HFFc6 (cell line): ENCODE data around the gene INPP4A. TPM values are rescaled to one million over a fixed set of nuclear protein-coding genes. Genes with fewer than 3 reads are reported as not detected.
A peak's percentile ranks its signal among the peaks of the same experiment; 100 is the strongest.

ENCODE experiments used
- DNase-seq: peaks from one replicate; pipeline ENCODE4 v3.0.0-alpha.2; 2018
- H3K27ac Mint-ChIP-seq: 2 replicates; pipeline ENCODE4 v1.8.0; 2020; ENCODE audit warnings: mild to moderate bottlenecking, mixed read lengths
- H3K27me3 Mint-ChIP-seq: 2 replicates; pipeline ENCODE4 v1.8.0; 2021; ENCODE audit warnings: mild to moderate bottlenecking, moderate library complexity, mixed read lengths; ENCODE audit not compliant: insufficient read depth
- H3K36me3 Mint-ChIP-seq: 2 replicates; pipeline ENCODE4 v1.8.0; 2021; ENCODE audit warnings: low read depth, mixed read lengths
- H3K4me1 Mint-ChIP-seq: 2 replicates; pipeline ENCODE4 v1.8.0; 2020; ENCODE audit warnings: low read depth, mixed read lengths
- H3K4me3 Mint-ChIP-seq: 2 replicates; pipeline ENCODE4 v1.8.0; 2020; ENCODE audit warnings: mild to moderate bottlenecking, moderate library complexity, mixed read lengths
- H3K9me3 Mint-ChIP-seq: 2 replicates; pipeline ENCODE4 v1.8.0; 2020; ENCODE audit warnings: mild to moderate bottlenecking, mixed read lengths
- CTCF ChIP-seq: fragments of 200-600 bp; sonication (generic); IDR thresholded peaks from 2 replicates; pipeline ENCODE4 v1.5.0; 2021; ENCODE audit warnings: antibody characterized with exemption, mild to moderate bottlenecking
- total RNA-seq, 6 experiments: library from RNA; stranded (reverse); fragmentation: NEBNext Ultra II Directional; extraction: Animal tissue kit (Norgen Biotek cat#: 25700); gene quantifications; 2 replicates in 1 of 6; 3 replicates in 5 of 6; pipeline ENCODE4 v1.2.3, GENCODE V29; 2021

INPP4A gene
- total RNA-seq, 6 experiments from 2014 or later, result 15.8 to 19.4 (median 18.2) TPM

- H3K4me1 Mint-ChIP-seq, result peaks cover 48% of the 10 kb centered on the region
- H3K4me3 Mint-ChIP-seq, result peak within 1 kb of the TSS; percentile 93
- no peaks in the 10 kb centered on the region for H3K27me3 Mint-ChIP-seq
- H3K9me3 Mint-ChIP-seq, result no peaks in the 10 kb centered on the region
- peak; percentile 39 for TF ChIP-seq CTCF
- H3K36me3 Mint-ChIP-seq, result peaks cover 36% of the 10 kb centered on the region
- peak; percentile 86 for DNase-seq
- H3K27ac Mint-ChIP-seq, result peak within 1 kb of the TSS; percentile 98
Measured at GRCh38 chr2:98608116-98608961, 163.7 kb downstream of the INPP4A start, which contains the start of the genes COA5 and UNC50. TSS of gene COA5 (minus strand) at chr2:98608512. CDS start at chr2:98608405, 107 bp downstream. TSS of gene UNC50 (plus strand) at chr2:98608589. CDS start at chr2:98609760, 1,171 bp downstream.

- no peak for TF ChIP-seq CTCF
- Mint-ChIP-seq H3K27ac (peak overlapping the region; percentile 98), H3K9me3 (no peaks in the 10 kb centered on the region), H3K4me1 (peaks cover 48% of the 10 kb centered on the region), H3K4me3 (peak overlapping the region; percentile 93), H3K36me3 (peaks cover 42% of the 10 kb centered on the region), H3K27me3 (no peaks in the 10 kb centered on the region)
- DNase-seq, result peak; percentile 49
Measured at GRCh38 chr2:98608962-98609604, 164.4 kb downstream of the INPP4A start.

- Mint-ChIP-seq H3K4me1 (peaks cover 23% of the 10 kb centered on the region), H3K4me3 (no peak overlapping the region), H3K27me3 (no peaks in the 10 kb centered on the region), H3K36me3 (peaks cover 55% of the 10 kb centered on the region), H3K9me3 (no peaks in the 10 kb centered on the region), H3K27ac (no peak overlapping the region)
- no peak for TF ChIP-seq CTCF
- DNase-seq, result no peak
Measured at GRCh38 chr2:98614024-98614739, 169.5 kb downstream of the INPP4A start.

GRCh38 chr2:98615481-98615880, 170.8 kb downstream of the INPP4A start:
- no peaks in the 10 kb centered on the region for H3K9me3 Mint-ChIP-seq
- H3K27ac Mint-ChIP-seq, result peak overlapping the region; percentile 20; the same call in 1 of the 2 replicates
- peaks cover 10% of the 10 kb centered on the region for H3K4me1 Mint-ChIP-seq
- peak; percentile 28 for TF ChIP-seq CTCF
- DNase-seq, result no peak
- H3K36me3 Mint-ChIP-seq, result peaks cover 44% of the 10 kb centered on the region
- H3K4me3 Mint-ChIP-seq, result no peak overlapping the region
- no peaks in the 10 kb centered on the region for H3K27me3 Mint-ChIP-seq

- H3K36me3 Mint-ChIP-seq, result peaks cover 33% of the 10 kb centered on the region
Measured at GRCh38 chr2:98617149-98617548, 172.5 kb downstream of the INPP4A start.

More at GRCh38 chr2:98617149-98617548, 172.5 kb downstream of the INPP4A start:
- no peak overlapping the region for H3K27ac Mint-ChIP-seq
- DNase-seq, result no peak
- no peak for TF ChIP-seq CTCF
- H3K4me1 Mint-ChIP-seq, result no peaks in the 10 kb centered on the region
- no peaks in the 10 kb centered on the region for H3K27me3 Mint-ChIP-seq
- no peak overlapping the region for H3K4me3 Mint-ChIP-seq
- no peaks in the 10 kb centered on the region for H3K9me3 Mint-ChIP-seq
